Astrocyte (in vitro differentiated cells and primary cell): ENCODE results near the gene TMC2. TPM values are rescaled to one million over a fixed set of nuclear protein-coding genes. Genes with fewer than 3 reads are reported as not detected.
"Not testable (repeated sequence)": the region's sequence is repeated elsewhere in the genome, so short reads cannot be mapped to it uniquely, and the experiment has no call there.

Experiments used
- DNase-seq: peaks from one replicate; pipeline ENCODE4 v3.0.0-alpha.2; 2010; ENCODE audit warnings: low read depth
- FAIRE-seq: peaks from 2 replicates; lab custom pipeline; 2011; peaks lifted over from hg19 to GRCh38; lab: Jason Lieb, UNC
- H2AFZ ChIP-seq: 2 replicates; pipeline ENCODE4 v1.6.0; 2012; ENCODE audit warnings: low read depth, low read length, inconsistent platforms
- H3K27ac ChIP-seq: 2 replicates; pipeline ENCODE4 v1.5.1; 2011; ENCODE audit warnings: low read depth, low read length, inconsistent platforms
- H3K27me3 ChIP-seq: 2 replicates; pipeline ENCODE4 v1.6.0; 2011; ENCODE audit warnings: low read length, inconsistent platforms; ENCODE audit not compliant: insufficient read depth
- H3K36me3 ChIP-seq: 2 replicates; pipeline ENCODE4 v1.5.1; 2011; ENCODE audit warnings: low read length, inconsistent platforms; ENCODE audit not compliant: insufficient read depth
- H3K4me1 ChIP-seq: 2 replicates; pipeline ENCODE4 v1.5.1; 2011; ENCODE audit warnings: low read length, inconsistent platforms; ENCODE audit not compliant: insufficient read depth
- H3K4me2 ChIP-seq: 2 replicates; pipeline ENCODE4 v1.6.0; 2012; ENCODE audit warnings: low read length, inconsistent platforms
- H3K4me3 ChIP-seq: 2 replicates; pipeline ENCODE4 v1.5.1; 2011; ENCODE audit warnings: low read depth, mild to moderate bottlenecking, low read length, inconsistent platforms; ENCODE audit not compliant: insufficient read depth
- H3K79me2 ChIP-seq: 2 replicates; pipeline ENCODE4 v1.6.0; 2012; ENCODE audit warnings: mild to moderate bottlenecking, low read length, inconsistent platforms; ENCODE audit not compliant: insufficient read depth
- H3K9ac ChIP-seq: 2 replicates; pipeline ENCODE4 v1.6.0; 2012; ENCODE audit warnings: mild to moderate bottlenecking, low read length, inconsistent platforms
- H3K9me3 ChIP-seq: 2 replicates; pipeline ENCODE4 v1.5.1; 2012; ENCODE audit warnings: low read depth, mild to moderate bottlenecking, low read length, inconsistent platforms; ENCODE audit not compliant: insufficient read depth
- H4K20me1 ChIP-seq: 2 replicates; pipeline ENCODE4 v1.6.0; 2012; ENCODE audit warnings: low read length, inconsistent platforms; ENCODE audit not compliant: insufficient read depth
- H3K27ac Mint-ChIP-seq: one replicate; pipeline ENCODE4 v1.8.0; 2021; ENCODE audit warnings: mild to moderate bottlenecking, mixed read lengths; ENCODE audit not compliant: unreplicated experiment
- H3K27me3 Mint-ChIP-seq: one replicate; pipeline ENCODE4 v1.8.0; 2021; ENCODE audit warnings: low read depth, mixed read lengths; ENCODE audit not compliant: unreplicated experiment
- H3K36me3 Mint-ChIP-seq: one replicate; pipeline ENCODE4 v1.8.0; 2021; ENCODE audit warnings: low read depth, mixed read lengths; ENCODE audit not compliant: unreplicated experiment
- H3K4me1 Mint-ChIP-seq: one replicate; pipeline ENCODE4 v1.8.0; 2021; ENCODE audit warnings: low read depth, mixed read lengths; ENCODE audit not compliant: unreplicated experiment
- H3K4me3 Mint-ChIP-seq: one replicate; pipeline ENCODE4 v1.8.0; 2021; ENCODE audit warnings: mild to moderate bottlenecking, moderate library complexity, mixed read lengths; ENCODE audit not compliant: unreplicated experiment
- H3K9me3 Mint-ChIP-seq: one replicate; pipeline ENCODE4 v1.8.0; 2021; ENCODE audit warnings: mild to moderate bottlenecking, mixed read lengths; ENCODE audit not compliant: unreplicated experiment
- CTCF ChIP-seq: IDR thresholded peaks from 2 replicates; pipeline ENCODE4 v1.5.1; 2011; ENCODE audit warnings: low read depth, mild to moderate bottlenecking, inconsistent platforms, low read length, moderate library complexity; ENCODE audit not compliant: insufficient read depth
- EZH2 ChIP-seq: IDR thresholded peaks from 2 replicates; pipeline ENCODE4 v1.6.1; 2012; ENCODE audit warnings: mild to moderate bottlenecking, low read length, inconsistent platforms; ENCODE audit not compliant: insufficient read depth
- total RNA-seq: library from RNA; stranded (reverse); gene quantifications from 2 replicates; pipeline ENCODE4 v1.2.1, GENCODE V29; 2021

The TMC2 gene
- total RNA-seq, 1 donor from 2014 or later, result not detected

DNA sequence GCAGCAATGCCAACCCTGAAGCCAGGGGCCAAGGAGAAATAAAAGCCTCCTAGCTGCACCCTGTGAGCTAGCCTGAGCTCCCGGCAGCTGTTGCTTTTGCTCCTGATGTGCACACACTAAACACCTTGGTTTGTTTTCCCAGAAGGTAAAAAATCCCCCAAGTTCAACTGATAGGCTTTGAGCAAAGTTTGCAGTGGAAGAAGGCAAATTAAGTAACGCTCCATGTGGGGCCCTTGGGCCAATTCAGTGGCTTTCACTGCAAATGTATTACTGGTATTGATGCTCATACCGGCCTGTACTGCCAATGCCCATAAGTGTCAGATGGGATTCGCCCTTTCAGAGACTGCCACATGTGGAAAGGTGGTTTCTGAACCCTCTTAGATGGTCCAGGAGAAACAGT is 137.1 kb downstream of the TMC2 start:
- Mint-ChIP-seq H3K36me3 (no peaks in the 10 kb centered on the region), H3K27ac (no peak overlapping the region), H3K27me3 (peaks cover 41% of the 10 kb centered on the region), H3K4me1 (no peaks in the 10 kb centered on the region), H3K4me3 (no peak overlapping the region), H3K9me3 (peaks cover 1% of the 10 kb centered on the region)
- no peak for FAIRE-seq
- H4K20me1 ChIP-seq, result no peaks in the 10 kb centered on the region
- H2AFZ ChIP-seq, result no peak overlapping the region
- no peak for TF ChIP-seq CTCF
- no peak for TF ChIP-seq EZH2
- no peak overlapping the region for H3K4me2 ChIP-seq
- H3K4me3 ChIP-seq, result no peak overlapping the region
- peaks cover 24% of the 10 kb centered on the region for H3K27me3 ChIP-seq
- no peaks in the 10 kb centered on the region for H3K79me2 ChIP-seq
- no peak for DNase-seq
- H3K27ac ChIP-seq, result no peak overlapping the region
- no peaks in the 10 kb centered on the region for H3K4me1 ChIP-seq
- H3K9me3 ChIP-seq, result no peaks in the 10 kb centered on the region
- H3K9ac ChIP-seq, result no peak overlapping the region
- no peaks in the 10 kb centered on the region for H3K36me3 ChIP-seq

DNA sequence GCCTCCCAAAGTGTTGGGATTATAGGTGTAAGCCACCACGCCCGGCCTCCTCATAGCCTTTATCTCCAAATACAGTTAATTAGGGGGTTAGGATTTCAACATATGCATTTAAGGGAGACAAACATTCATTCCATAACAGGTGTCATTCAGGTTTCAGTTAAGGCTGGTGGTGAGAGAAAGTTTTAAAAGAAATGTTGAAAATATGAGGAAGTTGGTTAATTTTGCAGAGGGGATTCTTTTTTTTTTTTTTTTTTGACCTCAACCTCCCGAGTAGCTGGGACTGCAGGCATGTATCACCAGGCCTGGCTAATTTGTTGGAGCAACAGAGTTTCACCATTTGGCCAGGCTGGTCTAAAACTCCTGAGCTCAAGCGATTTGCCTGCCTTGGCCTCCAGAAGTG is 143.7 kb downstream of the TMC2 start:
- peaks cover 10% of the 10 kb centered on the region for H3K27me3 ChIP-seq
- no peak overlapping the region for H2AFZ ChIP-seq
- no peak overlapping the region for H3K4me2 ChIP-seq
- no peaks in the 10 kb centered on the region for H3K4me1 ChIP-seq
- no peaks in the 10 kb centered on the region for H3K36me3 ChIP-seq
- H3K9ac ChIP-seq, result no peak overlapping the region
- DNase-seq (no peak), FAIRE-seq (no peak)
- H3K4me3 ChIP-seq, result no peak overlapping the region
- no peaks in the 10 kb centered on the region for H3K36me3 Mint-ChIP-seq
- H4K20me1 ChIP-seq, result no peaks in the 10 kb centered on the region
- H3K9me3 Mint-ChIP-seq, result peaks cover 1% of the 10 kb centered on the region
- TF ChIP-seq CTCF, result no peak
- peaks cover 59% of the 10 kb centered on the region for H3K27me3 Mint-ChIP-seq
- H3K27ac Mint-ChIP-seq, result no peak overlapping the region
- no peaks in the 10 kb centered on the region for H3K4me1 Mint-ChIP-seq
- H3K27ac ChIP-seq, result no peak overlapping the region
- H3K4me3 Mint-ChIP-seq, result no peak overlapping the region
- no peaks in the 10 kb centered on the region for H3K79me2 ChIP-seq
- no peaks in the 10 kb centered on the region for H3K9me3 ChIP-seq

DNA sequence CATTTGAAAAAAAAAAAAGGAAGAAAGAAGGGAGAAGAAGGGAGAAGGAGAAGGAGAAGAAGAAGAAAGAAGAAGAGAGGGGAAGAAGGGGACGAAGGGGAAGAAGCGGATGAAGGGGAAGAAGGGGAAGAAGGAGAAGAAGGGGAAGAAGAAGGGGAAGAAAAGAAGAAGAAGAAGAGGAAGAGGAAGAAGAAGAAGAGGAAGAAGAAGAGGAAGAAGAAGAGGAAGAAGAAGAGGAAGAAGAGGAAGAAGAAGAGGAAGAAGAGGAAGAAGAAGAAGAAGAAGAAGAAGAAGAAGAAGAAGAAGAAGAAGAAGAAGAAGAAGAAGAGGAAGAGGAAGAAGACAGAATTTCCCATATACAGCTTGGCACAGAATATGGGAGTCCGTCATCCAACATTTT is 145.7 kb downstream of the TMC2 start:
- not testable (repeated sequence) for H3K9ac ChIP-seq, H3K36me3 Mint-ChIP-seq, DNase-seq, FAIRE-seq, H3K9me3 ChIP-seq, H3K27ac Mint-ChIP-seq, H2AFZ ChIP-seq, H3K4me1 Mint-ChIP-seq, H3K27ac ChIP-seq, H3K4me3 Mint-ChIP-seq, H3K79me2 ChIP-seq, H3K9me3 Mint-ChIP-seq, H3K4me3 ChIP-seq, H4K20me1 ChIP-seq, H3K4me1 ChIP-seq, H3K36me3 ChIP-seq, H3K4me2 ChIP-seq
- peaks cover 69% of the 10 kb centered on the region for H3K27me3 Mint-ChIP-seq
- H3K27me3 ChIP-seq, result peaks cover 16% of the 10 kb centered on the region

DNA sequence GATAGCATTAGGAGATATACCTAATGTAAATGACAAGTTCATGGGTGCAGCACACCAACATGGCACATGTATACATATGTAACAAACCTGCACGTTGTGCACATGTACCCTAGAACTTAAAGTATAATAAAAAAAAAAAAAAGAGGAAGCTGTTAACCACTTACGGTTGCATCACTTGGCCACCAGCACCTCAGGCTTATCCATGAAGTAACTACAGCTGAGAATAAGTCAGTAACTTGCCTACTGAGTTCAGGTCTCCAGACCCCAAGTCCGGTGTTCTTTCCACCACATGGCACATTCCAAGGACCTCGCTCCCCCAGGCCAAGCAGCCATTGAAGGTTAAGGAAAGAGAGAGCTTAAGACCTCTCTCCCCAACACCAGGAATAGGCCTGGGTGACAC is 148.4 kb downstream of the TMC2 start:
- DNase-seq, H2AFZ ChIP-seq, H3K9me3 Mint-ChIP-seq, H3K36me3 Mint-ChIP-seq, H3K9ac ChIP-seq, FAIRE-seq, H4K20me1 ChIP-seq, H3K4me1 ChIP-seq, H3K9me3 ChIP-seq, H3K79me2 ChIP-seq, H3K4me2 ChIP-seq, H3K27ac Mint-ChIP-seq, H3K4me3 Mint-ChIP-seq, H3K4me3 ChIP-seq, H3K4me1 Mint-ChIP-seq, H3K36me3 ChIP-seq, H3K27ac ChIP-seq: not testable (repeated sequence)
- peaks cover 14% of the 10 kb centered on the region for H3K27me3 ChIP-seq
- H3K27me3 Mint-ChIP-seq, result peaks cover 67% of the 10 kb centered on the region
